ENCODE measurements around the gene BCL2L11.

Gene BCL2L11

DNA sequence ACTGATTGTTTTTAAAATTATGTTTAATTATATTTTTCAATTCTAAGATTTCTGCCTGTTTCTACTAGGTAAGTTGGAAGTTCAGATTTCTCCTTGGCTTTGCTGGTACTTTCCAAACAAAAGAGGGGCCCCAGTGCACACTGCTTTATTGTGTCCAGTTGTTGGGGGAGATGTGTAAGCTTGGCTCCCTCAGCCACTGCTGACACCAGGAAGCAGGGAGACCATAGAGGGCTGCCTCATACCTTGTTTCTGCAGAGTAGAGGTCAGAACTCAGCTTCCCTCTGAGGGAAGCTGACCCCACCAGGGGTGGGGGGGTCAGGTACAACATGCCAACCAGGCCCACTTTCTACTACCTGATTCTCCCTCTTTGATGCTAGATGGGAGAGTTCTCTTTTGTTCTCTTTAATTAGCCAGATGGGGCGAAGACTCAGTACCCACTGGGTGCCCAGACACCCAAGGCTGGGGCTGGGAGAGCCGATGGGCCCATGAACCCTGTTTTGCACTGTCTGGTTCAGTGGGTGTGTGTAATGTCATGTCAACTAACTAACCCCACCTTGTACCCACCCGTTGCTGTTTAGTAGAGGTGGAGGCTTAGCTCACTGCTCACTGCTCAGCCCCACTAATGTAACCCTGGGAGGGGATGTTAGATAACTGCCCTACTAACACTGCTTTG lies 14.7 kb downstream of the BCL2L11 start:
- TF ChIP-seq POLR2A (IDR thresholded peaks at IDR 0.05; ENCODE audit: extremely low read depth, insufficient read length), result no peak
- TF ChIP-seq, protein P1, sequence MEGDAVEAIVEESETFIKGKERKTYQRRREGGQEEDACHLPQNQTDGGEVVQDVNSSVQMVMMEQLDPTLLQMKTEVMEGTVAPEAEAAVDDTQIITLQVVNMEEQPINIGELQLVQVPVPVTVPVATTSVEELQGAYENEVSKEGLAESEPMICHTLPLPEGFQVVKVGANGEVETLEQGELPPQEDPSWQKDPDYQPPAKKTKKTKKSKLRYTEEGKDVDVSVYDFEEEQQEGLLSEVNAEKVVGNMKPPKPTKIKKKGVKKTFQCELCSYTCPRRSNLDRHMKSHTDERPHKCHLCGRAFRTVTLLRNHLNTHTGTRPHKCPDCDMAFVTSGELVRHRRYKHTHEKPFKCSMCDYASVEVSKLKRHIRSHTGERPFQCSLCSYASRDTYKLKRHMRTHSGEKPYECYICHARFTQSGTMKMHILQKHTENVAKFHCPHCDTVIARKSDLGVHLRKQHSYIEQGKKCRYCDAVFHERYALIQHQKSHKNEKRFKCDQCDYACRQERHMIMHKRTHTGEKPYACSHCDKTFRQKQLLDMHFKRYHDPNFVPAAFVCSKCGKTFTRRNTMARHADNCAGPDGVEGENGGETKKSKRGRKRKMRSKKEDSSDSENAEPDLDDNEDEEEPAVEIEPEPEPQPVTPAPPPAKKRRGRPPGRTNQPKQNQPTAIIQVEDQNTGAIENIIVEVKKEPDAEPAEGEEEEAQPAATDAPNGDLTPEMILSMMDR (IDR thresholded peaks at IDR 0.05; ENCODE audit: low read depth, low read length), result no peak
- no peak for TF ChIP-seq MYC (IDR thresholded peaks at IDR 0.05; ENCODE audit: low read depth, low read length)
- TF ChIP-seq MAX (IDR thresholded peaks at IDR 0.05; ENCODE audit: low read depth, low read length), result no peak
- no peak for DNase-seq (ENCODE audit: low read depth)
- H3K4me3 ChIP-seq (ENCODE audit: low read depth, low read length), result no peak overlapping the region

DNA sequence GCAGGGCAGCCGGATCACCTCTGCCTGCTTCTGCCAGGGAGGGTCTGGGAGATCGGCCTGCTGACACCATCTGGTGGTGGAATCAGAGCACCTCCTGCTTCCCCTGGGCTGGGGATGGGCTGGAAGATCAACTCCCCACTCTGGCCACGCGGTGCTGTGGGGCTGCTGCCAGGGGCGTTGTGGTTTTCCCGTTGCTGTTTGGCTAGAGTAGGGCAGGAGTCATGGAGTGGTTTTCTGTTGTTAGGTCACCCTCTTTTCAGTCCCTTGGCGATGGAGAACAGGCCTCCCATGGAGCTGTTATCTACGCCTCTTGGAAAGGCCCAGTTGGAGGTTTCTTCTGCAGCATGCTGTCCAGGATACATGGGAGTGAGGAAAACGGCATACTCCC lies 15.2 kb downstream of the BCL2L11 start:
- no peak overlapping the region for H3K4me3 ChIP-seq (ENCODE audit: low read depth, low read length)
- DNase-seq (ENCODE audit: low read depth), result peak; percentile 24
- TF ChIP-seq MAX (IDR thresholded peaks at IDR 0.05; ENCODE audit: low read depth, low read length) (no peak), POLR2A (IDR thresholded peaks at IDR 0.05; ENCODE audit: extremely low read depth, insufficient read length) (no peak), MYC (IDR thresholded peaks at IDR 0.05; ENCODE audit: low read depth, low read length) (no peak)
- TF ChIP-seq, protein P1 (IDR thresholded peaks at IDR 0.05; ENCODE audit: low read depth, low read length), result no peak

DNA sequence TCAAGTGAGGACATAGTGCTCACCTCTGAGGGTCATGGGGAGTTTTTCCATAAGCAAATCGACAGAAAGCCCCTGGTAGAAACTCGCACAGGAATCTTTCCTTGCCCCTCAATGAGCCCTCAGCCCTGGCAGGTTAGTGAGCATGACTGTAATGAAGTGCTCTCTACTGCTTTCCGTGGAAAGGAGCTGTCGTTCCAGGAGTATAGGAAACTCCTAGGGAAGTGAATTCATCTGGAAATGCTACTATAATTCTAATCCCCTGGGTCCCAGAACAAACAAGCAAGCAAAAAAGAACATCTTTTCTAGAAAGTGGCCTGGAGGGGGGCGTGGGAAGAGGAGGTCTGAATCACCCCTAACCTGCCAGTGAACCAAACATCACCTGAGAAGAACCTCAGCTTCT lies 18.1 kb downstream of the BCL2L11 start:
- DNase-seq (ENCODE audit: low read depth), result no peak
- H3K4me3 ChIP-seq (ENCODE audit: low read depth, low read length), result no peak overlapping the region
- TF ChIP-seq MAX (IDR thresholded peaks at IDR 0.05; ENCODE audit: low read depth, low read length) (no peak), POLR2A (IDR thresholded peaks at IDR 0.05; ENCODE audit: extremely low read depth, insufficient read length) (no peak), MYC (IDR thresholded peaks at IDR 0.05; ENCODE audit: low read depth, low read length) (no peak)
- TF ChIP-seq, protein P1 (IDR thresholded peaks at IDR 0.05; ENCODE audit: low read depth, low read length), result no peak

- H3K4me3 ChIP-seq (ENCODE audit: low read depth, low read length), result no peak overlapping the region
- DNase-seq (ENCODE audit: low read depth), result no peak
- TF ChIP-seq, protein P1 (IDR thresholded peaks at IDR 0.05; ENCODE audit: low read depth, low read length), result no peak
- TF ChIP-seq MYC (IDR thresholded peaks at IDR 0.05; ENCODE audit: low read depth, low read length), result no peak
- no peak for TF ChIP-seq POLR2A (IDR thresholded peaks at IDR 0.05; ENCODE audit: extremely low read depth, insufficient read length)
- no peak for TF ChIP-seq MAX (IDR thresholded peaks at IDR 0.05; ENCODE audit: low read depth, low read length)
Observed at GRCh38 chr2:111139637-111140317, 19.1 kb downstream of the BCL2L11 start.

GRCh38 chr2:111140815-111141214 lies 20.1 kb downstream of the BCL2L11 start:
- no peak for DNase-seq (ENCODE audit: low read depth)
- TF ChIP-seq MAX (IDR thresholded peaks at IDR 0.05; ENCODE audit: low read depth, low read length), result no peak
- no peak for TF ChIP-seq MYC (IDR thresholded peaks at IDR 0.05; ENCODE audit: low read depth, low read length)
- TF ChIP-seq, protein P1 (IDR thresholded peaks at IDR 0.05; ENCODE audit: low read depth, low read length), result no peak
- no peak for TF ChIP-seq POLR2A (IDR thresholded peaks at IDR 0.05; ENCODE audit: extremely low read depth, insufficient read length)
- no peak overlapping the region for H3K4me3 ChIP-seq (ENCODE audit: low read depth, low read length)

All from NB4 (cell line).